ENCODE data around the gene OAS2.
"Not testable (repeated sequence)": the region's sequence is repeated elsewhere in the genome, so short reads cannot be mapped to it uniquely, and the experiment has no call there.

Gene OAS2

GRCh38 chr12:112948806-112949205 lies 29.5 kb upstream of the OAS2 start:
- DNase-seq (ENCODE audit: low spot score): no peak

GRCh38 chr12:112950701-112951100 lies 27.6 kb upstream of the OAS2 start:
- DNase-seq (ENCODE audit: low spot score): no peak

- DNase-seq (ENCODE audit: low spot score): not testable (repeated sequence)
These were observed 21.2 kb upstream of the OAS2 start for GRCh38 chr12:112957125-112957524.

GRCh38 chr12:112961074-112961473 lies 17.2 kb upstream of the OAS2 start:
- DNase-seq (ENCODE audit: low spot score): no peak

- DNase-seq (ENCODE audit: low spot score): no peak
These were observed 16.8 kb upstream of the OAS2 start for GRCh38 chr12:112961536-112961935.

GRCh38 chr12:112962561-112962960 lies 15.8 kb upstream of the OAS2 start:
- no peak for DNase-seq (ENCODE audit: low spot score)

GRCh38 chr12:112963227-112963861 lies 15.0 kb upstream of the OAS2 start:
- peak; percentile 7 for DNase-seq (ENCODE audit: low spot score)

- no peak for DNase-seq (ENCODE audit: low spot score)
These were observed 14.2 kb upstream of the OAS2 start for GRCh38 chr12:112964067-112964670.

- no peak for DNase-seq (ENCODE audit: low spot score)
These were observed 13.4 kb upstream of the OAS2 start for GRCh38 chr12:112964915-112965314.

GRCh38 chr12:112965643-112966042 lies 12.7 kb upstream of the OAS2 start:
- no peak for DNase-seq (ENCODE audit: low spot score)

GRCh38 chr12:112967306-112967705 lies 11.0 kb upstream of the OAS2 start:
- no peak for DNase-seq (ENCODE audit: low spot score)

GRCh38 chr12:112967858-112968257 lies 10.5 kb upstream of the OAS2 start:
- no peak for DNase-seq (ENCODE audit: low spot score)

- no peak for DNase-seq (ENCODE audit: low spot score)
These were observed 8.6 kb upstream of the OAS2 start for GRCh38 chr12:112969547-112970306.

GRCh38 chr12:112970391-112970790 lies 7.9 kb upstream of the OAS2 start:
- no peak for DNase-seq (ENCODE audit: low spot score)

GRCh38 chr12:112971248-112971647 lies 7.1 kb upstream of the OAS2 start:
- DNase-seq (ENCODE audit: low spot score): no peak

- no peak for DNase-seq (ENCODE audit: low spot score)
These were observed 5.1 kb upstream of the OAS2 start for GRCh38 chr12:112973011-112973735.

GRCh38 chr12:112973818-112974231 lies 4.5 kb upstream of the OAS2 start:
- no peak for DNase-seq (ENCODE audit: low spot score)

GRCh38 chr12:112974904-112975303 lies 3.4 kb upstream of the OAS2 start:
- no peak for DNase-seq (ENCODE audit: low spot score)

GRCh38 chr12:112977139-112977538 lies 1.2 kb upstream of the OAS2 start:
- DNase-seq (ENCODE audit: low spot score): no peak

GRCh38 chr12:112977641-112978040 lies 678 bp upstream of the OAS2 start:
- DNase-seq (ENCODE audit: low spot score): no peak

GRCh38 chr12:112979041-112979680 lies 842 bp downstream of the OAS2 start:
- DNase-seq (ENCODE audit: low spot score): no peak

GRCh38 chr12:112980491-112981158 lies 2.3 kb downstream of the OAS2 start:
- DNase-seq (ENCODE audit: low spot score): no peak
